WI38 (cell line): Measurements from ENCODE around the gene FICD.
"Not testable (repeated sequence)": the region's sequence is repeated elsewhere in the genome, so short reads cannot be mapped to it uniquely, and the experiment has no call there.

Source experiments
- H3K4me3 ChIP-seq: 2 replicates; pipeline ENCODE4 v1.5.1; 2011; ENCODE audit warnings: low read depth, mild to moderate bottlenecking, control low read depth, low read length
- TF ChIP-seq, protein P1 (sequence below): IDR thresholded peaks from 2 replicates; pipeline ENCODE4 v1.5.1; 2012; ENCODE audit warnings: low read depth, mild to moderate bottlenecking, control low read depth, low read length

Gene FICD

GRCh38 chr12:108542320-108542719 lies 27.2 kb downstream of the FICD start:
- H3K4me3 ChIP-seq = no peak overlapping the region
- TF ChIP-seq, protein P1, sequence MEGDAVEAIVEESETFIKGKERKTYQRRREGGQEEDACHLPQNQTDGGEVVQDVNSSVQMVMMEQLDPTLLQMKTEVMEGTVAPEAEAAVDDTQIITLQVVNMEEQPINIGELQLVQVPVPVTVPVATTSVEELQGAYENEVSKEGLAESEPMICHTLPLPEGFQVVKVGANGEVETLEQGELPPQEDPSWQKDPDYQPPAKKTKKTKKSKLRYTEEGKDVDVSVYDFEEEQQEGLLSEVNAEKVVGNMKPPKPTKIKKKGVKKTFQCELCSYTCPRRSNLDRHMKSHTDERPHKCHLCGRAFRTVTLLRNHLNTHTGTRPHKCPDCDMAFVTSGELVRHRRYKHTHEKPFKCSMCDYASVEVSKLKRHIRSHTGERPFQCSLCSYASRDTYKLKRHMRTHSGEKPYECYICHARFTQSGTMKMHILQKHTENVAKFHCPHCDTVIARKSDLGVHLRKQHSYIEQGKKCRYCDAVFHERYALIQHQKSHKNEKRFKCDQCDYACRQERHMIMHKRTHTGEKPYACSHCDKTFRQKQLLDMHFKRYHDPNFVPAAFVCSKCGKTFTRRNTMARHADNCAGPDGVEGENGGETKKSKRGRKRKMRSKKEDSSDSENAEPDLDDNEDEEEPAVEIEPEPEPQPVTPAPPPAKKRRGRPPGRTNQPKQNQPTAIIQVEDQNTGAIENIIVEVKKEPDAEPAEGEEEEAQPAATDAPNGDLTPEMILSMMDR = no peak

DNA sequence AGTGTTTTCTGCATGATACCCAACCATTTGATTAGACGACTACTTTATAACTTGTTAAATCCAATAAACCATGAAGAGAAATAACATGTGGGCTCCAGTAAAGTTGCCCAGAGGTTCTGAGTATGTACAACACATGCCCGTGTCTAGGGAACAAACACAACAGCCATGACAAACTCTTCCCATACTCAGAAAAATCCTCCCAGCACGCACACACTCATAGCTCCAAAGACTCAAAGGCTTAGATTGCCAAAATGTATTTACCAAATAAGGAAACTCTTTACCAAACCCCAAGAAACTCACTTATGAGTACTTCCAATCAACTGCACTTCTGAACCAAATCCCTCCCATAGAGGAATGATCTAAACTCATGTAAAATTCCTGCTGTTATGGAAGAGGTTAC lies 28.6 kb downstream of the FICD start:
- H3K4me3 ChIP-seq = no peak overlapping the region
- TF ChIP-seq, protein P1 = no peak

DNA sequence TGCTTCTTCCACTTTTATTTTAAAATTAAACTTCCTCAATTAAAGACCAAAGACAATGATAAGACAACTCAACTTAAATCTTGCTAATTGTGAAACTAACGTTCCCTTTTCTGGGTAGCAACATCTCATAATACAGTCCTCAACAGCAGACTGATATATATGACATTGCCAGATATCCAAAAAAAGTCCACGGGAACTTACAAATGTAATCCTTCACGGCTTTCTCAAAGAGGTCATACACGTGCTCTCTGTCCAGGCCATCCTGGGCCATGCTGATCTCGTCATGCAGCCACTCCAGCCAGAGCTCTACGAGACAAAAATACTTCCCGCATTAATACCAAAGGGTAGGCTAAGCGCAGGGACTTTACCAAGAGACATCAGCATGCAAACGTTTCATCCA lies 32.6 kb downstream of the FICD start:
- no peak overlapping the region for H3K4me3 ChIP-seq
- TF ChIP-seq, protein P1 = no peak

GRCh38 chr12:108548954-108549521 lies 34.0 kb downstream of the FICD start:
- H3K4me3 ChIP-seq = no peak overlapping the region
- TF ChIP-seq, protein P1 = no peak

GRCh38 chr12:108551535-108551934 lies 36.5 kb downstream of the FICD start:
- TF ChIP-seq, protein P1 = no peak
- H3K4me3 ChIP-seq = no peak overlapping the region

DNA sequence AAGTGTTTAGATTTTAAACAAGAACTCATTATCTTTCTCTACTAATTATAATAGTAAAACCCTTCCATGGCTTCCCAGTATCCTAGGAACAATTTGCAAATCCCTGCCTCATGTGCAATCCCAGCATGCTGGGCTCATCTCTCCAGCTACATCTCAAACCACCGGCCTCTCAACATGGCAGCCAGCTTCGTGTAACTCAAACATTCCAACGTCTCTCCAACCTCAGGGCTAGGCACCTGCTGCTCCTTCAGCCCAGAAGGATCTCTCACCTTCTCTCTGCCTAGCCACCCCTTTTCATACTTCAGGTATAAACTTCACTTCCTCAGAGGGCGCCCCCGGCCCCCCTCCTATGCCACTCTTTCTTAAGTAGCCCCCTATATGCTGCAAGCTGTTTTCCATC lies 38.7 kb downstream of the FICD start:
- H3K4me3 ChIP-seq = no peak overlapping the region
- TF ChIP-seq, protein P1 = no peak

DNA sequence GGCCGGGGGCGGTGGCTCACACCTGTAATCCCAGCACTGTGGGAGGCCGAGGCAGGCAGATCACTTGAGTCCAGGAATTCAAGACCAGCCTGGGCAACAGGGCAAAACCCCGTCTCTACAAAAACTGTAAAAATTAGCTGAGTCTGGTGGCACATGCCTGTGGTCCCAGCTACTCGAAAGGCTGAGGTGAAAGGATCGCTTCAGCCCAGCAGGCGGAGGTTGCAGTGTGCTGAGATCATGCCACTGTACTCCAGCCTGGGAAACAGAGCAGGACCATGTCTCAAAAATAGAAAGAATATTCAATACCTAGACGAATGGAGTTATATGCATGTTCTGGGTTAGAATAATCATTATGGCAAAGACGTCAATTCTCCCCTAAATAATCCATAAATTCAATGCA lies 40.3 kb downstream of the FICD start:
- H3K4me3 ChIP-seq = not testable (repeated sequence)

DNA sequence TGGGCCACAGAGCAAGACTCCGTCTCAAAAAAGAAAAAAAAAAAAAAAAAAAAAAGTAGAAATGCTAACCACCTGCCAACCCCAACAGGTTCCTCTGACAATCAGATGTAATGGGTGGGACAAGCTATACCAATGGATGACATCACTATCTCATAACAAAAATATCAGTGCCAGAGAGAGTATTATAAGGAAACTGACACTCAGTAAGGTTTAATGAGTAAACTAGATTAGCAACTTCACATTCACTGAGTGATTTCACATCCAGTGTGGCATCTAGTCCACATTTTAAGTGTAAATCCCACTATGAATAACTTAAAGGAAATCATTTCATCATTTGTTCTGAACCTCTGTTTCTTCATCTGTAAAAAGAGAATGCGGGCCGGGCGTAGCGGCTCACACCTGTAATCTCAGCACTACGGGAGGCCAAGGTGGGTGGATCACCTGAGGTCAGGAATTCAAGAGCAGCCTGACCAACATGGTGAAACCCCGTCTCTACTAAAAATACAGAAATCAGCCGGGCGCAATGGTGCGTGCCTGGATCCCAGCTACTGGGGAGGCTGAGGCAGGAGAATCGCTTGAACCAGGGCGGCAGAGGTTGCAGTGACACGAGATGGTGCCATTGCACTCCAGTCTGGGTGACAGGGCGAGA lies 44.1 kb downstream of the FICD start:
- H3K4me3 ChIP-seq = no peak overlapping the region; the same call in 1 of the 2 replicates
- TF ChIP-seq, protein P1 = no peak
